Measurements from ENCODE around the gene ZNF609. TPM values are rescaled to one million over a fixed set of nuclear protein-coding genes. Genes with fewer than 3 reads are reported as not detected.

ZNF609 gene
- total RNA-seq, 1 experiment from 2014 or later = 35.0 TPM

GRCh38 chr15:64472161-64472560 lies 11.8 kb downstream of the ZNF609 start:
- H3K27ac ChIP-seq (ENCODE audit: low read depth, low read length, poor library complexity, severe bottlenecking) = no peak overlapping the region
- TF ChIP-seq CTCF (conservative IDR thresholded peaks at IDR 0.05; ENCODE audit: low read depth, low read length) (no peak), EZH2 (IDR thresholded peaks at IDR 0.05; ENCODE audit: borderline replicate concordance, low read depth, low read length, poor library complexity, severe bottlenecking) (no peak)
- no peak for DNase-seq (ENCODE audit: low spot score)
- no peaks in the 10 kb centered on the region for H3K36me3 ChIP-seq (ENCODE audit: insufficient read depth, low read length, poor library complexity, severe bottlenecking)
- H3K27me3 ChIP-seq (replicated peaks; ENCODE audit: insufficient read depth, low read depth, low read length, poor library complexity) = no peaks in the 10 kb centered on the region
- CTCF ChIA-PET = no interaction called here
- H3K4me1 ChIP-seq (ENCODE audit: insufficient read depth, low read length, poor library complexity, severe bottlenecking) = peaks cover 2% of the 10 kb centered on the region
- H3K9me3 ChIP-seq (ENCODE audit: low read depth, low read length, poor library complexity, severe bottlenecking) = no peaks in the 10 kb centered on the region
- intact Hi-C loops (cut with micrococcal nuclease; ENCODE audit: unreplicated experiment) = no loop called here
- POLR2A ChIA-PET (ENCODE audit: low non-redundant PET) = no interaction called here
- no TSS peak for BruUV-seq (replicated peaks)
- no peak overlapping the region for H3K4me3 ChIP-seq (ENCODE audit: low read depth, low read length, poor library complexity, severe bottlenecking)

GRCh38 chr15:64474846-64475245 lies 14.5 kb downstream of the ZNF609 start:
- intact Hi-C loops (cut with micrococcal nuclease; ENCODE audit: unreplicated experiment) = no loop called here
- no peak for DNase-seq (ENCODE audit: low spot score)
- H3K4me3 ChIP-seq (ENCODE audit: low read depth, low read length, poor library complexity, severe bottlenecking) = no peak overlapping the region
- H3K9me3 ChIP-seq (ENCODE audit: low read depth, low read length, poor library complexity, severe bottlenecking) = no peaks in the 10 kb centered on the region
- no TSS peak for BruUV-seq (replicated peaks)
- ChIA-PET POLR2A (ENCODE audit: low non-redundant PET) (no interaction called here), CTCF (no interaction called here)
- H3K36me3 ChIP-seq (ENCODE audit: insufficient read depth, low read length, poor library complexity, severe bottlenecking) = no peaks in the 10 kb centered on the region
- no peak for TF ChIP-seq CTCF (conservative IDR thresholded peaks at IDR 0.05; ENCODE audit: low read depth, low read length)
- no peak for TF ChIP-seq EZH2 (IDR thresholded peaks at IDR 0.05; ENCODE audit: borderline replicate concordance, low read depth, low read length, poor library complexity, severe bottlenecking)
- H3K27ac ChIP-seq (ENCODE audit: low read depth, low read length, poor library complexity, severe bottlenecking) = no peak overlapping the region
- no peaks in the 10 kb centered on the region for H3K27me3 ChIP-seq (replicated peaks; ENCODE audit: insufficient read depth, low read depth, low read length, poor library complexity)
- H3K4me1 ChIP-seq (ENCODE audit: insufficient read depth, low read length, poor library complexity, severe bottlenecking) = no peaks in the 10 kb centered on the region

GRCh38 chr15:64476550-64476949 lies 16.2 kb downstream of the ZNF609 start:
- Histone ChIP-seq H3K36me3 (ENCODE audit: insufficient read depth, low read length, poor library complexity, severe bottlenecking) (no peaks in the 10 kb centered on the region), H3K9me3 (ENCODE audit: low read depth, low read length, poor library complexity, severe bottlenecking) (no peaks in the 10 kb centered on the region), H3K27ac (ENCODE audit: low read depth, low read length, poor library complexity, severe bottlenecking) (peak overlapping the region; percentile 42), H3K27me3 (replicated peaks; ENCODE audit: insufficient read depth, low read depth, low read length, poor library complexity) (no peaks in the 10 kb centered on the region), H3K4me3 (ENCODE audit: low read depth, low read length, poor library complexity, severe bottlenecking) (no peak overlapping the region), H3K4me1 (ENCODE audit: insufficient read depth, low read length, poor library complexity, severe bottlenecking) (no peaks in the 10 kb centered on the region)
- no peak for TF ChIP-seq CTCF (conservative IDR thresholded peaks at IDR 0.05; ENCODE audit: low read depth, low read length)
- BruUV-seq (replicated peaks) = no TSS peak
- no peak for DNase-seq (ENCODE audit: low spot score)
- POLR2A ChIA-PET (ENCODE audit: low non-redundant PET) = no interaction called here
- CTCF ChIA-PET = interaction anchor here (0.7 kb wide), 1 partner anchor 13 kb away, joined by 10 read pairs; no protein-coding TSS in a partner anchor
- intact Hi-C loops (cut with micrococcal nuclease; ENCODE audit: unreplicated experiment) = no loop called here

Data from A673 (cell line).